ENCODE data around the gene RGS6.
"Not testable (repeated sequence)": the region's sequence is repeated elsewhere in the genome, so short reads cannot be mapped to it uniquely, and the experiment has no call there.

Gene RGS6

GRCh38 chr14:71932229-71932981 is at the start of gene RGS6:
Gene RGS6, plus strand, starts transcription at chr14:71932429.
- FAIRE-seq = no peak

- no peak for FAIRE-seq
Observed at GRCh38 chr14:71883094-71883493, 49.1 kb upstream of the RGS6 start.

- no peak for FAIRE-seq
Observed at GRCh38 chr14:71885301-71885700, 46.9 kb upstream of the RGS6 start.

- FAIRE-seq = not testable (repeated sequence)
Observed at GRCh38 chr14:71887802-71888201, 44.4 kb upstream of the RGS6 start.

GRCh38 chr14:71890541-71890940 is 41.7 kb upstream of the RGS6 start:
- FAIRE-seq = no peak

- no peak for FAIRE-seq
Observed at GRCh38 chr14:71891185-71891584, 41.0 kb upstream of the RGS6 start.

- no peak for FAIRE-seq
Observed at GRCh38 chr14:71891970-71892369, 40.3 kb upstream of the RGS6 start.

GRCh38 chr14:71905031-71905430 is 27.2 kb upstream of the RGS6 start:
- FAIRE-seq = no peak

- no peak for FAIRE-seq
Observed at GRCh38 chr14:71905860-71906259, 26.4 kb upstream of the RGS6 start.

- FAIRE-seq = no peak
Observed at GRCh38 chr14:71907793-71908515, 24.3 kb upstream of the RGS6 start.

GRCh38 chr14:71911669-71912068 is 20.6 kb upstream of the RGS6 start:
- no peak for FAIRE-seq

- FAIRE-seq = no peak
Observed at GRCh38 chr14:71913342-71913741, 18.9 kb upstream of the RGS6 start.

GRCh38 chr14:71918955-71919354 is 13.3 kb upstream of the RGS6 start:
- FAIRE-seq = no peak

- FAIRE-seq = no peak
Observed at GRCh38 chr14:71923513-71923912, 8.7 kb upstream of the RGS6 start.

- FAIRE-seq = no peak
Observed at GRCh38 chr14:71931492-71932228, 569 bp upstream of the RGS6 start.

GRCh38 chr14:71933001-71933587 is 865 bp downstream of the RGS6 start:
- FAIRE-seq = no peak

GRCh38 chr14:71938273-71938672 is 6.0 kb downstream of the RGS6 start:
- FAIRE-seq = not testable (repeated sequence)

GRCh38 chr14:71939344-71939743 is 7.1 kb downstream of the RGS6 start:
- not testable (repeated sequence) for FAIRE-seq

GRCh38 chr14:71940500-71940899 is 8.3 kb downstream of the RGS6 start:
- FAIRE-seq = not testable (repeated sequence)

GRCh38 chr14:71941616-71942015 is 9.4 kb downstream of the RGS6 start:
- FAIRE-seq = not testable (repeated sequence)

GRCh38 chr14:71942904-71943694 is 10.9 kb downstream of the RGS6 start:
- no peak for FAIRE-seq

- FAIRE-seq = no peak
Observed at GRCh38 chr14:71943695-71944018, 11.4 kb downstream of the RGS6 start.
